22Rv1 (cell line): ENCODE data around the gene DPM3.

ENCODE experiments used
- H3K27ac ChIP-seq: fragments of 450-650 bp; 2 replicates; pipeline ENCODE4 v1.5.1; 2017
- ZFX ChIP-seq: fragments of 450-650 bp; IDR thresholded peaks from 2 replicates; pipeline ENCODE4 v1.6.1; 2017; ENCODE audit warnings: antibody characterized with exemption, borderline replicate concordance
- TF ChIP-seq, protein P1 (sequence below): fragments of 450-650 bp; IDR thresholded peaks from 2 replicates; pipeline ENCODE4 v1.5.1; 2017; ENCODE audit warnings: mild to moderate bottlenecking

The DPM3 gene

DNA sequence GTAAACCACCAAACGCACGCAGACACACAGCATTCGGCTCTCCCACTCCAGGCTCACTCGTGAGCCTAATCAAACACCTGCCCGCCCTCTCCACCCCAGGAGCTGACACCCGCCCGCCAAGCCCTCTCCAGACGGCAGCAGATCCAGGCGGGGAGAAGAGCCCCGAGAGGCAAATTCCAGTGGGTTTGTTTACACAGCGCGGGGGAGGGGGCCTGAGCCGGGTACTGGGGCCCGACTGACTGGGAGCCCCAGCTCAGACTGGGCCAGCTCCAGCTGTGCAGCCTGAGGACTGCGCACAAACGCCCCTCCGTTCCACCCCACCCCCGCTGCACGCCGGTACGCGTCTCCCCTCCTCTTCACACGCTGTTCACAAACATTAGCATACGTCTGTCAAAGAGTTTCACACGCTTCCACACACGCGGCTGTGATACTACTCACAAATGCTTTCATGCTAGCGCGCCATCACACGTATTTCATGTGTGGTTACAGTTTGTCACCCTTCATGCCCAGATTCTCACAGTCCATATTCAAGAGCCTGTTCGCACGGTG, 13.7 kb downstream of the DPM3 start:
- TF ChIP-seq, protein P1, sequence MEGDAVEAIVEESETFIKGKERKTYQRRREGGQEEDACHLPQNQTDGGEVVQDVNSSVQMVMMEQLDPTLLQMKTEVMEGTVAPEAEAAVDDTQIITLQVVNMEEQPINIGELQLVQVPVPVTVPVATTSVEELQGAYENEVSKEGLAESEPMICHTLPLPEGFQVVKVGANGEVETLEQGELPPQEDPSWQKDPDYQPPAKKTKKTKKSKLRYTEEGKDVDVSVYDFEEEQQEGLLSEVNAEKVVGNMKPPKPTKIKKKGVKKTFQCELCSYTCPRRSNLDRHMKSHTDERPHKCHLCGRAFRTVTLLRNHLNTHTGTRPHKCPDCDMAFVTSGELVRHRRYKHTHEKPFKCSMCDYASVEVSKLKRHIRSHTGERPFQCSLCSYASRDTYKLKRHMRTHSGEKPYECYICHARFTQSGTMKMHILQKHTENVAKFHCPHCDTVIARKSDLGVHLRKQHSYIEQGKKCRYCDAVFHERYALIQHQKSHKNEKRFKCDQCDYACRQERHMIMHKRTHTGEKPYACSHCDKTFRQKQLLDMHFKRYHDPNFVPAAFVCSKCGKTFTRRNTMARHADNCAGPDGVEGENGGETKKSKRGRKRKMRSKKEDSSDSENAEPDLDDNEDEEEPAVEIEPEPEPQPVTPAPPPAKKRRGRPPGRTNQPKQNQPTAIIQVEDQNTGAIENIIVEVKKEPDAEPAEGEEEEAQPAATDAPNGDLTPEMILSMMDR = peak; percentile 25
- no peak for TF ChIP-seq ZFX
- peak overlapping the region; percentile 99 for H3K27ac ChIP-seq

DNA sequence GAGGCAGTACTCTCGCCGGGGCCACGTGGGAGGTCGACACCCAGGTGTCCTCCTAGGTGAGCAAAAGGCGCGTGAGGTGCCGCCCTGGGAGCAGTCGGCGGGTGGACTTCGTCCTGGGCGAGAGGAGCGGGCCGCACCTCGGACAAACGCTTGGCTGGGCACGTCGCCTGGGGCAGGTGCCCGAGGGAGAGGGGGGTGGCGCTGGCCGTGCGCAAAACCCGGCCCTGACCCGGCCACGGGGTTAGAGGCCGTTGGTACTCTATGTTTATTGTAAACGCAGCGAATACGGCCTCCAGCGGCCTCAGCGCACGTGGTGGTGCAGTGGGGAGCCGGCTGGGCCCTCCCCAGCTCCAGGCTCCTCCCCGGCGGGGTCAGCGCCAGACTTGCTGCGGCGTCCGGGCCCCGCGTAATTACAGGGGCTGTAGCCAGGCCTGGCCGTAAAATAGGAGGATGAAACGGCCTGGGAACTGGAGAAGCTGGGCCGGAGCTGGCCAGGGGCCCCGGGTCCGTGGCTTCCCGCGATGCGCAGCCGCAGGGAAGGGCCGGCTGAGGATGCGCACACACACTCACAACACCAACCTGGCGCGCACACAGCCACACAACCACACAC, 14.3 kb downstream of the DPM3 start:
- peak overlapping the region; percentile 99 for H3K27ac ChIP-seq
- TF ChIP-seq, protein P1 = no peak
- TF ChIP-seq ZFX = no peak

DNA sequence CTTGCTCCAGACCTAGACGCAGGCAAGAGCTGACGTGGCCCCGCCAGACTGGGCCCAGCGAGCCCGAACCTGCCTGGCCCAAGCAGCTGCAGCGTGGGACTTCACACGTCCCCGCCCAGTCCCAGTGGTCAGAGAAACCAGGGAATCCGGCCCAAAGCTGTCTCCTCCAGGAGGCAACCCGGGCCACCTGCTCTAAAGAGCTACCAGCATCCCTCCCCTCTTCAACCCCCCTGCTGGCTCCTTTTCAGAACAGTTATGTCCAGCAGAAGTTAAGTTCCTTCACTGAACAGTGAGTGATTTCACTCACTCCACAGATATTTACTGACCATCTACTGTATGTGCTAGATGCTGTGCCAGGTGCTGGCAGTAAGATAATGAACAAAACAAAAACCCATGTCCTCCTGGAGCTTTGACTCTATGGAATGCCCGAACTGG, 14.8 kb downstream of the DPM3 start:
- TF ChIP-seq, protein P1 = no peak
- TF ChIP-seq ZFX = no peak
- H3K27ac ChIP-seq = peak overlapping the region; percentile 99

DNA sequence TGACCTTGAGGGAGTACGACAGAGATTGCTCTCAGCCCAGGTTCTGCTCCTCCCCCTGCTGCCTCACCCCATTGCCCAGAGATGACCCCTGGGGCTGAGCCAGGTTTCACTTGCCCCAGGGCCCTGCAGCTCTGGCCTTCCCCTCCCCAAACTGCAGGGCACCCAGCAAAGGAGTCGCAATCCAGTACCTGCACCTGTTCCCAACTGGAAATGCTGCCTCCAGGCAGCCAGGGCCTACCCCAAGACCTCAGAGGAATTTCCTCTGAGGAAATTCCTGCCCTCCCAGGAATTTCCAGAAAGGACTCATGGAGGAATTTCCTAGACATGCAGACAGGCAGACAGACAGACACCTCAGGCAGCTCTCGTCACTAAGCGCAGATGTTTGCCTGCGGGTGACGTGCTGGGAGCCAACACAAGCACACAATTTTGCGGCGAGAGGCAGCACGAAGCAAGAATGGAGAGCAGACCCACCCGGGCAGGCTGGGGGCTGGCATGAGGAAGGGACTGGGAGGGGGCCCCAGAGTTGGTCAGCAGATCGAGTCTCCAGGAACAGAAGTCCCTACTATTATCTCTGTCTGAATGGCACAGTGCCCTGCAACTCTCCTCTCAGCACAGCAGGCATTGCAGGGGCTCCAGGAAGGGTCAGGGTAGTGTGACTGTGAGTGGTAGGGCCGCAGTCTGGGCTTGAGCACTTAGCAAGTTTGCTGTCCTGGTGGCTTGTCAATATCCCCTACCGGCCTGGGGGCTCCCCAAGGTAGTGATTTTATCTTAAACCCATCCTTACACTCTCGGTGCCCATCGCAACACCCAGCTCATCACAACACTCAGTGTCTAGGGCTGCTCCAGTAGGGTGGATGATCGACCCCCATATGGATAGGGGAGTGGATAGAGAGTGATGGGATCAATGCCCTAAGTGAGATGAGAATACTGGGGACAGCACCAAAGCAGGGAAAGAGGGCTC, 15.5 kb downstream of the DPM3 start:
- peak overlapping the region; percentile 99; the same call in 1 of the 2 replicates for H3K27ac ChIP-seq
- no peak for TF ChIP-seq ZFX
- TF ChIP-seq, protein P1 = no peak

DNA sequence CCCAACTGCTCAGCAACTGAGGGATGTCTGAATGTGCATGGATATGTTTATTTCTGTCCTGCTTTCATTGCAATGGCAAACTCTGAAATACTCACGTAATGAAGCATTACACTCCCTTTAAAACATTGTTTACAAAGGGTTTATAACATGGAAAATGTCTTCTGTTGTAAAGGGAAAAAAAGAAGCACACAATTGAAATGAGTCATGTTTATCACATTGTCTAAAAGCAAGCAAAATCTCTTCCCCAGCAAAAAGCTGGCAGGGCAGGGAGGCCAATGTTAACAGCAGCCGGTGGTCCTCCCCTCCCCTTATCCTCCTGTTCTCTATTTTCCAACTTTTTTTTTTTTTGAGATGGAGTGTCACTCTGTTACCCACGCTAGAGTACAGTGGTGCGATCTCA, 16.5 kb downstream of the DPM3 start:
- H3K27ac ChIP-seq = no peak overlapping the region
- TF ChIP-seq, protein P1 = no peak
- TF ChIP-seq ZFX = no peak

DNA sequence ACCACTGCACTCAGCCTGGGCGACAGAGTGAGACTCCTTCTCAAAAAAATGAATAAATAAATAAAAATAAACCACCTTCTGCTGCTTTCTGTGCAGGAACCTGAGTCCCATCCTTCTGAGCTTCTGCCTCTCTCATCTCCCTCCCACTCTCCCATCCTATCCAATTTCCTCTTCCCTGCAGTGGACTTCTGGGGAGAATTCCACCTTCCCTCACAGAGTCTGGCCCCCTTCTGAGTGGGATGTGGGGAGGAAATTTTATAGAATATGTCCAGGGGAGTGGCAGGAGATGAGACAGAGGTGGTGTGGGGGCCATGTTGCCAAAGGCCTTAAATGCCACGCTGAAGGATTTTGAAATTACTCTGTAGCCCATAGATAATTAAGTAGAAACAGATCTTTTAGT, 18.0 kb downstream of the DPM3 start:
- TF ChIP-seq, protein P1 = no peak
- no peak for TF ChIP-seq ZFX

More for the DNA sequence above, 18.0 kb downstream of the DPM3 start:
- no peak overlapping the region for H3K27ac ChIP-seq
